ENCODE measurements around the gene KIAA0040.

Gene KIAA0040

GRCh38 chr1:175171036-175171913 lies 21.3 kb downstream of the KIAA0040 start:
- no peak for DNase-seq (ENCODE audit: low read depth, low spot score)

GRCh38 chr1:175169286-175170018 lies 23.1 kb downstream of the KIAA0040 start:
- peak; percentile 31 for DNase-seq (ENCODE audit: low read depth, low spot score)

GRCh38 chr1:175168782-175169181 lies 23.8 kb downstream of the KIAA0040 start:
- no peak for DNase-seq (ENCODE audit: low read depth, low spot score)

- DNase-seq (ENCODE audit: low read depth, low spot score) = no peak
These were observed 24.7 kb downstream of the KIAA0040 start for GRCh38 chr1:175167861-175168260.

- DNase-seq (ENCODE audit: low read depth, low spot score) = no peak
These were observed 25.8 kb downstream of the KIAA0040 start for GRCh38 chr1:175166746-175167145.

- no peak for DNase-seq (ENCODE audit: low read depth, low spot score)
These were observed 27.8 kb downstream of the KIAA0040 start for GRCh38 chr1:175164751-175165150.

GRCh38 chr1:175163702-175164101 lies 28.9 kb downstream of the KIAA0040 start:
- DNase-seq (ENCODE audit: low read depth, low spot score) = no peak

- DNase-seq (ENCODE audit: low read depth, low spot score) = peak; percentile 30
These were observed 29.6 kb downstream of the KIAA0040 start for GRCh38 chr1:175162955-175163354.

GRCh38 chr1:175158170-175158591 lies 34.4 kb downstream of the KIAA0040 start:
- DNase-seq (ENCODE audit: low read depth, low spot score) = no peak

- no peak for DNase-seq (ENCODE audit: low read depth, low spot score)
These were observed 35.4 kb downstream of the KIAA0040 start for GRCh38 chr1:175157200-175157599.

- no peak for DNase-seq (ENCODE audit: low read depth, low spot score)
These were observed 36.6 kb downstream of the KIAA0040 start for GRCh38 chr1:175155936-175156335.

GRCh38 chr1:175155473-175155856 lies 37.1 kb downstream of the KIAA0040 start:
- DNase-seq (ENCODE audit: low read depth, low spot score) = no peak

GRCh38 chr1:175154629-175155472 lies 37.7 kb downstream of the KIAA0040 start:
- peak; percentile 72 for DNase-seq (ENCODE audit: low read depth, low spot score)

- peak; percentile 62 for DNase-seq (ENCODE audit: low read depth, low spot score)
These were observed 40.4 kb downstream of the KIAA0040 start for GRCh38 chr1:175152006-175152652.

GRCh38 chr1:175150596-175151319 lies 41.8 kb downstream of the KIAA0040 start:
- peak; percentile 66 for DNase-seq (ENCODE audit: low read depth, low spot score)

GRCh38 chr1:175148068-175148467 lies 44.5 kb downstream of the KIAA0040 start:
- no peak for DNase-seq (ENCODE audit: low read depth, low spot score)

GRCh38 chr1:175147569-175147968 lies 45.0 kb downstream of the KIAA0040 start:
- no peak for DNase-seq (ENCODE audit: low read depth, low spot score)

GRCh38 chr1:175146529-175147213 lies 45.9 kb downstream of the KIAA0040 start:
- peak; percentile 75 for DNase-seq (ENCODE audit: low read depth, low spot score)

- DNase-seq (ENCODE audit: low read depth, low spot score) = no peak
These were observed 46.6 kb downstream of the KIAA0040 start for GRCh38 chr1:175145899-175146528.

- DNase-seq (ENCODE audit: low read depth, low spot score) = no peak
These were observed 54.0 kb downstream of the KIAA0040 start for GRCh38 chr1:175138579-175138978.

Measured in astrocyte of the hippocampus (primary cell).